ENCODE data around the gene LILRA5.
"Not testable (repeated sequence)": the region's sequence is repeated elsewhere in the genome, so short reads cannot be mapped to it uniquely, and the experiment has no call there.

Gene LILRA5

GRCh38 chr19:54312436-54313377 lies at the start of gene LILRA5:
Gene LILRA5, minus strand, starts transcription at chr19:54313166. Its CDS starts 147 bp downstream, at chr19:54313019.
- no peak for DNase-seq

GRCh38 chr19:54361680-54362422 lies 48.9 kb upstream of the LILRA5 start:
- not testable (repeated sequence) for DNase-seq

GRCh38 chr19:54359149-54359820 lies 46.3 kb upstream of the LILRA5 start:
- DNase-seq, result not testable (repeated sequence)

GRCh38 chr19:54357381-54357780 lies 44.4 kb upstream of the LILRA5 start:
- DNase-seq, result no peak

GRCh38 chr19:54356444-54357056 lies 43.6 kb upstream of the LILRA5 start:
- DNase-seq, result no peak

GRCh38 chr19:54355675-54356074 lies 42.7 kb upstream of the LILRA5 start:
- no peak for DNase-seq

- DNase-seq, result no peak
Measured at GRCh38 chr19:54354761-54355160, 41.8 kb upstream of the LILRA5 start.

GRCh38 chr19:54352546-54352945 lies 39.6 kb upstream of the LILRA5 start:
- no peak for DNase-seq

- no peak for DNase-seq
Measured at GRCh38 chr19:54352041-54352440, 39.1 kb upstream of the LILRA5 start.

GRCh38 chr19:54351474-54351873 lies 38.5 kb upstream of the LILRA5 start:
- DNase-seq, result no peak

GRCh38 chr19:54345938-54346386 lies 33.0 kb upstream of the LILRA5 start:
- DNase-seq, result no peak

GRCh38 chr19:54343868-54344267 lies 30.9 kb upstream of the LILRA5 start:
- DNase-seq, result no peak

- no peak for DNase-seq
Measured at GRCh38 chr19:54341295-54341694, 28.3 kb upstream of the LILRA5 start.

- DNase-seq, result no peak
Measured at GRCh38 chr19:54339646-54340358, 26.8 kb upstream of the LILRA5 start.

- no peak for DNase-seq
Measured at GRCh38 chr19:54338521-54338920, 25.6 kb upstream of the LILRA5 start.

- DNase-seq, result no peak
Measured at GRCh38 chr19:54337858-54338230, 24.9 kb upstream of the LILRA5 start.

- no peak for DNase-seq
Measured at GRCh38 chr19:54336893-54337857, 24.2 kb upstream of the LILRA5 start.

- DNase-seq, result no peak
Measured at GRCh38 chr19:54335979-54336892, 23.3 kb upstream of the LILRA5 start.

- no peak for DNase-seq
Measured at GRCh38 chr19:54335164-54335563, 22.2 kb upstream of the LILRA5 start.

Measured in NCI-H2171 (cell line).